ENCODE measurements around the gene SNAPC1. TPM values are rescaled to one million over a fixed set of nuclear protein-coding genes. Genes with fewer than 3 reads are reported as not detected.

SNAPC1 gene
- total and polyA plus RNA-seq, 2 donors from 2014 or later = 4.4 to 7.2 TPM

- Histone ChIP-seq H3K9me3 (ENCODE audit: control insufficient read depth in 2 of 3, insufficient read depth in 1 of 3, low read length in 3 of 3) (no peaks in the 10 kb centered on the region), H3K9ac (ENCODE audit: low read length in 3 of 3) (peak overlapping the region in 1 of 3 donors; percentile 3), H3K27me3 (ENCODE audit: control insufficient read depth, insufficient read depth, low read length) (no peaks in the 10 kb centered on the region), H3K4me1 (ENCODE audit: control insufficient read depth in 2 of 3, insufficient read depth in 2 of 3, low read depth in 1 of 3, low read length in 3 of 3) (peaks cover 0 to 4% (median 0%) of the 10 kb centered on the region in 3 donors), H3K4me3 (ENCODE audit: low read length in 3 of 3) (peak overlapping the region; percentile 13 to 30 (median 15)), H3K27ac (ENCODE audit: low read depth in 2 of 2, low read length in 2 of 2) (peak overlapping the region in 1 of 2 donors; percentile 38), H3K36me3 (ENCODE audit: control insufficient read depth in 2 of 3, insufficient read depth in 3 of 3, low read length in 3 of 3) (peaks cover 1 to 12% (median 5%) of the 10 kb centered on the region in 3 donors)
- intact Hi-C loops (cut with DNase I) = no loop called here
- TF ChIP-seq, protein P1, sequence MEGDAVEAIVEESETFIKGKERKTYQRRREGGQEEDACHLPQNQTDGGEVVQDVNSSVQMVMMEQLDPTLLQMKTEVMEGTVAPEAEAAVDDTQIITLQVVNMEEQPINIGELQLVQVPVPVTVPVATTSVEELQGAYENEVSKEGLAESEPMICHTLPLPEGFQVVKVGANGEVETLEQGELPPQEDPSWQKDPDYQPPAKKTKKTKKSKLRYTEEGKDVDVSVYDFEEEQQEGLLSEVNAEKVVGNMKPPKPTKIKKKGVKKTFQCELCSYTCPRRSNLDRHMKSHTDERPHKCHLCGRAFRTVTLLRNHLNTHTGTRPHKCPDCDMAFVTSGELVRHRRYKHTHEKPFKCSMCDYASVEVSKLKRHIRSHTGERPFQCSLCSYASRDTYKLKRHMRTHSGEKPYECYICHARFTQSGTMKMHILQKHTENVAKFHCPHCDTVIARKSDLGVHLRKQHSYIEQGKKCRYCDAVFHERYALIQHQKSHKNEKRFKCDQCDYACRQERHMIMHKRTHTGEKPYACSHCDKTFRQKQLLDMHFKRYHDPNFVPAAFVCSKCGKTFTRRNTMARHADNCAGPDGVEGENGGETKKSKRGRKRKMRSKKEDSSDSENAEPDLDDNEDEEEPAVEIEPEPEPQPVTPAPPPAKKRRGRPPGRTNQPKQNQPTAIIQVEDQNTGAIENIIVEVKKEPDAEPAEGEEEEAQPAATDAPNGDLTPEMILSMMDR (IDR thresholded peaks at IDR 0.05; ENCODE audit: borderline replicate concordance, extremely low read depth, insufficient read depth) = no peak
- FAIRE-seq (no peak), DNase-seq (peak in 2 of 5 donors; percentile 32 to 44)
These were observed 3.2 kb downstream of the SNAPC1 start for GRCh38 chr14:61765225-61765943.

- Histone ChIP-seq H3K9ac (ENCODE audit: low read length in 3 of 3) (peak overlapping the region in 1 of 3 donors; percentile 3), H3K4me1 (ENCODE audit: control insufficient read depth in 2 of 3, insufficient read depth in 2 of 3, low read depth in 1 of 3, low read length in 3 of 3) (peaks cover 0 to 4% (median 0%) of the 10 kb centered on the region in 3 donors), H3K27ac (ENCODE audit: low read depth in 2 of 2, low read length in 2 of 2) (no peak overlapping the region), H3K9me3 (ENCODE audit: control insufficient read depth in 2 of 3, insufficient read depth in 1 of 3, low read length in 3 of 3) (no peaks in the 10 kb centered on the region), H3K27me3 (ENCODE audit: control insufficient read depth, insufficient read depth, low read length) (no peaks in the 10 kb centered on the region), H3K4me3 (ENCODE audit: low read length in 3 of 3) (no peak overlapping the region), H3K36me3 (ENCODE audit: control insufficient read depth in 2 of 3, insufficient read depth in 3 of 3, low read length in 3 of 3) (peaks cover 4 to 12% (median 5%) of the 10 kb centered on the region in 3 donors)
- DNase-seq = peak in 3 of 5 donors; percentile 14 to 66 (median 62)
- no peak for FAIRE-seq
- TF ChIP-seq, protein P1 (IDR thresholded peaks at IDR 0.05; ENCODE audit: borderline replicate concordance, extremely low read depth, insufficient read depth) = no peak
- intact Hi-C loops (cut with DNase I) = no loop called here
These were observed 3.9 kb downstream of the SNAPC1 start for GRCh38 chr14:61766151-61766550.

GRCh38 chr14:61768240-61768639 lies 6.0 kb downstream of the SNAPC1 start:
- Histone ChIP-seq H3K27ac (ENCODE audit: low read depth in 2 of 2, low read length in 2 of 2) (no peak overlapping the region), H3K36me3 (ENCODE audit: control insufficient read depth in 2 of 3, insufficient read depth in 3 of 3, low read length in 3 of 3) (peaks cover 5 to 12% (median 7%) of the 10 kb centered on the region in 3 donors), H3K9me3 (ENCODE audit: control insufficient read depth in 2 of 3, insufficient read depth in 1 of 3, low read length in 3 of 3) (no peaks in the 10 kb centered on the region), H3K9ac (ENCODE audit: low read length in 3 of 3) (no peak overlapping the region), H3K27me3 (ENCODE audit: control insufficient read depth, insufficient read depth, low read length) (no peaks in the 10 kb centered on the region), H3K4me1 (ENCODE audit: control insufficient read depth in 2 of 3, insufficient read depth in 2 of 3, low read depth in 1 of 3, low read length in 3 of 3) (no peaks in the 10 kb centered on the region), H3K4me3 (ENCODE audit: low read length in 3 of 3) (no peak overlapping the region)
- FAIRE-seq = no peak
- TF ChIP-seq, protein P1 (IDR thresholded peaks at IDR 0.05; ENCODE audit: borderline replicate concordance, extremely low read depth, insufficient read depth) = no peak
- DNase-seq = no peak
- intact Hi-C loops (cut with DNase I) = no loop called here
